Upper lobe of left lung (tissue), 4 donors: ENCODE results near the gene SUDS3.

Experiments
- EP300 ChIP-seq, 4 donors: sonication (generic); formaldehyde crosslinking; IDR thresholded peaks; one replicate each; pipeline ENCODE4 v1.5.1; 2017; ENCODE audit warnings: antibody characterized with exemption in 4 of 4, control low read depth in 2 of 4
- POLR2A ChIP-seq, 4 donors: fragments of 450-650 bp; IDR thresholded peaks; one replicate each; pipeline ENCODE4 v1.5.1; 2016 to 2017; ENCODE audit warnings: antibody characterized with exemption in 4 of 4, mild to moderate bottlenecking in 2 of 4
- POLR2AphosphoS5 ChIP-seq, 2 donors: sonication (generic); formaldehyde crosslinking; IDR thresholded peaks; one replicate each; pipeline ENCODE4 v1.5.1; 2017; ENCODE audit warnings: antibody characterized with exemption in 2 of 2
- TF ChIP-seq, protein P1 (sequence below), 6 experiments: fragments of 450-650 bp in 4 of 6; fragments of 200-600 bp in 2 of 6; sonication (generic) in 2 of 6; IDR thresholded peaks; one replicate each; pipeline ENCODE4 v1.5.1; 2016 to 2019; ENCODE audit warnings: antibody characterized with exemption in 6 of 6

DNA sequence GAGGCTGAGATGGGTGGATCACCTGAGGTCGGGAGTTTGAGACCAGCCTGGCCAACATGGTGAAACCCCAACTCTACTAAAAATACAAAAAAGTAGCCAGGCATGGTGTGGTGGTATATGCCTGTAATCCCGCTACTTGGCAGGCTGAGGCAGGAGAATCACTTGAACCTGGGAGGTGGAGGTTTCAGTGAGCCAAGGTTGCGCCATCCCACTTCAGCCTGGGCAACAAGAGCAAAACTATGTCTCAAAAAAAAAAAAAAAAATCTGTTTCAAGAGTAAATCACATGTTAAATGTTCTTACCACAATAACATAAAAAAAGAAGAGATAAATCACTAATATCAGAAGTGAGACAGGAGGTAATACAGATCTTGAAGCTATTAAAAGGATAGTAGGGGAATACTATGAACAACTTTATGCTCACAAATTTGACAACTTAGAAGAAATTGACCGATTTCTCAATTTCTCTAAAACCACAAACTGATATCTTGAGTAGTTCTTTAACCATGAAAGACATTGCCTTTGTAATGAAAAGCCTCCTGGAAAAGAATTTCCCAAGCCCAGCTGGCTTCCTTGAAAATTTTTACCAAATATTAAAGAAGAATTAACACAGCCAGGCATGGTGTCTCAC is 41.3 kb upstream of the SUDS3 start:
- TF ChIP-seq POLR2AphosphoS5 (IDR thresholded peaks at IDR 0.05) = no peak
- no peak for TF ChIP-seq EP300 (IDR thresholded peaks at IDR 0.05)
- TF ChIP-seq, protein P1, sequence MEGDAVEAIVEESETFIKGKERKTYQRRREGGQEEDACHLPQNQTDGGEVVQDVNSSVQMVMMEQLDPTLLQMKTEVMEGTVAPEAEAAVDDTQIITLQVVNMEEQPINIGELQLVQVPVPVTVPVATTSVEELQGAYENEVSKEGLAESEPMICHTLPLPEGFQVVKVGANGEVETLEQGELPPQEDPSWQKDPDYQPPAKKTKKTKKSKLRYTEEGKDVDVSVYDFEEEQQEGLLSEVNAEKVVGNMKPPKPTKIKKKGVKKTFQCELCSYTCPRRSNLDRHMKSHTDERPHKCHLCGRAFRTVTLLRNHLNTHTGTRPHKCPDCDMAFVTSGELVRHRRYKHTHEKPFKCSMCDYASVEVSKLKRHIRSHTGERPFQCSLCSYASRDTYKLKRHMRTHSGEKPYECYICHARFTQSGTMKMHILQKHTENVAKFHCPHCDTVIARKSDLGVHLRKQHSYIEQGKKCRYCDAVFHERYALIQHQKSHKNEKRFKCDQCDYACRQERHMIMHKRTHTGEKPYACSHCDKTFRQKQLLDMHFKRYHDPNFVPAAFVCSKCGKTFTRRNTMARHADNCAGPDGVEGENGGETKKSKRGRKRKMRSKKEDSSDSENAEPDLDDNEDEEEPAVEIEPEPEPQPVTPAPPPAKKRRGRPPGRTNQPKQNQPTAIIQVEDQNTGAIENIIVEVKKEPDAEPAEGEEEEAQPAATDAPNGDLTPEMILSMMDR (IDR thresholded peaks at IDR 0.05) = no peak
- TF ChIP-seq POLR2A (IDR thresholded peaks at IDR 0.05) = no peak
